Kidney (tissue), 14 donors: Measurements from ENCODE around the gene WNT3A. TPM values are rescaled to one million over a fixed set of nuclear protein-coding genes. Genes with fewer than 3 reads are reported as not detected.

Experiments
- DNase-seq, 5 donors: peaks; one replicate each; pipeline ENCODE4 v3.0.0-alpha.2; 2013 to 2020
- FAIRE-seq: peaks from 2 replicates; lab custom pipeline; 2012; peaks lifted over from hg19 to GRCh38; lab: Jason Lieb, UNC
- H3K27ac ChIP-seq, 2 donors: one replicate each; pipeline ENCODE4 v1.7.0; 2013; ENCODE audit warnings: low read depth in 2 of 2, low read length in 2 of 2, inconsistent platforms in 1 of 2
- H3K27me3 ChIP-seq: one replicate; pipeline ENCODE4 v1.7.1; 2013; ENCODE audit warnings: low read length, inconsistent platforms; ENCODE audit not compliant: control insufficient read depth, insufficient read depth
- H3K36me3 ChIP-seq, 3 donors: one replicate each; pipeline versions ENCODE4 v1.7.0 to v1.7.1; 2013; ENCODE audit warnings: low read length in 3 of 3, control low read depth in 1 of 3, inconsistent platforms in 1 of 3; ENCODE audit not compliant: insufficient read depth in 3 of 3, control insufficient read depth in 2 of 3
- H3K4me1 ChIP-seq, 3 donors: one replicate each; pipeline versions ENCODE4 v1.7.0 to v1.7.1; 2013; ENCODE audit warnings: low read length in 3 of 3, inconsistent platforms in 1 of 3, low read depth in 1 of 3; ENCODE audit not compliant: control insufficient read depth in 2 of 3, insufficient read depth in 2 of 3
- H3K4me3 ChIP-seq, 3 donors: one replicate each; pipeline versions ENCODE4 v1.7.0 to v1.8.1; 2013; ENCODE audit warnings: low read length in 3 of 3, control low read depth in 1 of 3, inconsistent platforms in 1 of 3
- H3K9ac ChIP-seq, 3 donors: one replicate each; pipeline versions ENCODE4 v1.7.0 to v1.7.1; 2013; ENCODE audit warnings: low read length in 3 of 3, control low read depth in 1 of 3, inconsistent platforms in 1 of 3
- H3K9me3 ChIP-seq, 3 donors: one replicate each; pipeline versions ENCODE4 v1.7.0 to v1.7.1; 2013; ENCODE audit warnings: low read length in 3 of 3, control low read depth in 1 of 3, inconsistent platforms in 1 of 3; ENCODE audit not compliant: control insufficient read depth in 2 of 3, insufficient read depth in 1 of 3
- intact Hi-C: fragments of 100-400 bp; cut with DNase I; formaldehyde crosslinking; loops from one replicate; pipeline ENCODE4 v1.11.1; 2022
- polyA plus RNA-seq: library from polyadenylated mRNA; stranded (reverse); fragments of 350-450 nt; fragmentation: Illumina TruSeq; extraction: RNeasy Lipid Tissue Mini Kit (QIAGEN cat#74804); gene quantifications from one replicate; pipeline ENCODE4 v1.2.3, GENCODE V29; 2014; ENCODE audit warnings: low read depth, low replicate concordance; ENCODE audit not compliant: insufficient read depth
- total RNA-seq: library from RNA; stranded (reverse); fragmentation: NEBNext Ultra II Directional; extraction: Animal tissue kit (Norgen Biotek cat#: 25700); gene quantifications from one replicate; pipeline ENCODE4 v1.2.1, GENCODE V29; 2021
- TF ChIP-seq, protein P1 (sequence below): IDR thresholded peaks from 3 replicates; pipeline ENCODE4 v1.5.1; 2012; ENCODE audit warnings: mild to moderate bottlenecking, moderate library complexity, borderline replicate concordance; ENCODE audit not compliant: insufficient read depth; ENCODE audit errors: extremely low read depth
- donor health status: control.
- donor health status: control.
- donor health status: control.
- donor health status: control.
- donor health status: control.
- donor health status: DM: yes; HTN: yes; CAD: no.
- donor health status: Normal renal cell carcinoma (clear cell type).

WNT3A gene
- total and polyA plus RNA-seq, 2 donors from 2014 or later: not detected

DNA sequence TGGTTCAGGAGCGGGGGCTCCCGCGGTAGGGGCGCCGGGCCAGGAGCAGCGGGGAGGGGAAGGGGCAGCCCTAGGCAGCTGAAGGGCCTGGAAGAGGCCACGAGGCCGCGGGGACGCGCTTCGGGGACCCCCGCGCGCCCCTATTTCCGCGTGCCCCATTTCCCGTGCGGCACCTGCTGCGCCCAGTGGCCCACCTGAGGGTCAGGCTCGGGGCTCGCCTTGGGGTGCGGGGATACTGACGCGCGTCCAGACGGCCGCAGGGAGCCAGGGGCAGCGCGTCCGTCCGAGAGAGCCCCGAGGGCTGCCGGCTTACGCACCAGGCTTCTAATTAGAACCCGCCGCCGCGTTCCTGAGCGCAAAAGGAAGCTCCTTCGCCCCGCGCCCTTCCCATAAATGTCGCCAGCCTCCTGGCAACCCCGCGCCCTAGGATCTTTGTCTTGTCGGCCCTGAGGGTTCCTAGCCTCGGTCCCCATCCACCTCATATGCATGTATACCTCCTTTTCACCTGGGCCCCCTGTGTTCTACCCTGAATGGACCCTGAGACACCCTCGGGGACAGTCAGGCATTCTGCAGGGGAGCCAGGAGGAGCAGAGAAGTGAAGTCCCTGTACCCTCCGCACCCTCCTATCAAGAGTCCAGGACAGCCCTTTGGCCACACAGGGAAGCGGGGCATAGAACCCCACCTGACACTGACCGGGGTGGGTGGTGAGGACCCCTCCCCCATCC is 1.8 kb downstream of the WNT3A start:
- no peak overlapping the region for H3K27ac ChIP-seq
- H3K36me3 ChIP-seq: no peaks in the 10 kb centered on the region
- no peaks in the 10 kb centered on the region for H3K4me1 ChIP-seq
- TF ChIP-seq, protein P1, sequence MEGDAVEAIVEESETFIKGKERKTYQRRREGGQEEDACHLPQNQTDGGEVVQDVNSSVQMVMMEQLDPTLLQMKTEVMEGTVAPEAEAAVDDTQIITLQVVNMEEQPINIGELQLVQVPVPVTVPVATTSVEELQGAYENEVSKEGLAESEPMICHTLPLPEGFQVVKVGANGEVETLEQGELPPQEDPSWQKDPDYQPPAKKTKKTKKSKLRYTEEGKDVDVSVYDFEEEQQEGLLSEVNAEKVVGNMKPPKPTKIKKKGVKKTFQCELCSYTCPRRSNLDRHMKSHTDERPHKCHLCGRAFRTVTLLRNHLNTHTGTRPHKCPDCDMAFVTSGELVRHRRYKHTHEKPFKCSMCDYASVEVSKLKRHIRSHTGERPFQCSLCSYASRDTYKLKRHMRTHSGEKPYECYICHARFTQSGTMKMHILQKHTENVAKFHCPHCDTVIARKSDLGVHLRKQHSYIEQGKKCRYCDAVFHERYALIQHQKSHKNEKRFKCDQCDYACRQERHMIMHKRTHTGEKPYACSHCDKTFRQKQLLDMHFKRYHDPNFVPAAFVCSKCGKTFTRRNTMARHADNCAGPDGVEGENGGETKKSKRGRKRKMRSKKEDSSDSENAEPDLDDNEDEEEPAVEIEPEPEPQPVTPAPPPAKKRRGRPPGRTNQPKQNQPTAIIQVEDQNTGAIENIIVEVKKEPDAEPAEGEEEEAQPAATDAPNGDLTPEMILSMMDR: no peak
- intact Hi-C loops: no loop called here
- no peak overlapping the region for H3K4me3 ChIP-seq
- no peak overlapping the region for H3K9ac ChIP-seq
- FAIRE-seq (no peak), DNase-seq (peak in 1 of 5 donors; percentile 10)
- no peaks in the 10 kb centered on the region for H3K9me3 ChIP-seq
- peaks cover 29% of the 10 kb centered on the region for H3K27me3 ChIP-seq

DNA sequence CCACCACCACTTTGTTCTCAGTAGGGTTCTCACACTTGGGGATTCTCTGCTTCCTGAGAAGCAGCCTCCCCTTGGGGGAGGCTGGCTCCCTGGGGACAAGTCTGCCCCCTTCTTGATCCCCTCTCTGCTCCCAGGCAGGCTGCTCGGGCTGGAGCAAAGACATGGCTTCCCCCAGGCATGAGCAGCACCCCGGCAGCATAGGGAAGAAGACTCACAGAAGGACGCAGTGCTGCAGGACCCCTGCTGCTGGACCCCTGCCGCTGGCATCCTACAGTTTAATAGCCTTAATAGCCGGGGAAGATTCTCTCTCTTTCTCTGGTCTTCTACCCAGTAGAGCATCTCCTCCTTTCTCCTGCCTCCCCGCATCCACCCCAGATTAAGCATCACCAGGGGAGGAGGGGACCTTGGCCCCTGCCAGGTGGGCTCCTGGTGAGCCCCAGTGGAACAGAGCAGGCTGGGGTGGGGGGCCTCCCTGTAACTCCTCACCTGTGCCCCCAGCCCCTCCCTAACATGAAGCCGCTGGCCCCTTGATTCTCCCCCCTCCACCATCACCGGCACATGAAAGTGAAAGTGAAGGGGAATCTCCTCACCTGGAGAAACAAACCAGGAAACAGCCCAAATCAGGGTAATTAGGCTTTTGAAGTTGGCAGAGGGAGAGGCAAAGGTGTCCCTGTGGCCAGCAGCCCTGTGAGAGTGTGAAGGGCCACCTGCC is 2.5 kb downstream of the WNT3A start:
- DNase-seq: peak in 1 of 5 donors; percentile 7
- TF ChIP-seq, protein P1: no peak
- intact Hi-C loops: no loop called here
- Histone ChIP-seq H3K4me1 (no peaks in the 10 kb centered on the region), H3K9me3 (no peaks in the 10 kb centered on the region), H3K9ac (no peak overlapping the region), H3K27me3 (peaks cover 28% of the 10 kb centered on the region), H3K36me3 (no peaks in the 10 kb centered on the region), H3K4me3 (no peak overlapping the region), H3K27ac (no peak overlapping the region)
- FAIRE-seq: no peak

DNA sequence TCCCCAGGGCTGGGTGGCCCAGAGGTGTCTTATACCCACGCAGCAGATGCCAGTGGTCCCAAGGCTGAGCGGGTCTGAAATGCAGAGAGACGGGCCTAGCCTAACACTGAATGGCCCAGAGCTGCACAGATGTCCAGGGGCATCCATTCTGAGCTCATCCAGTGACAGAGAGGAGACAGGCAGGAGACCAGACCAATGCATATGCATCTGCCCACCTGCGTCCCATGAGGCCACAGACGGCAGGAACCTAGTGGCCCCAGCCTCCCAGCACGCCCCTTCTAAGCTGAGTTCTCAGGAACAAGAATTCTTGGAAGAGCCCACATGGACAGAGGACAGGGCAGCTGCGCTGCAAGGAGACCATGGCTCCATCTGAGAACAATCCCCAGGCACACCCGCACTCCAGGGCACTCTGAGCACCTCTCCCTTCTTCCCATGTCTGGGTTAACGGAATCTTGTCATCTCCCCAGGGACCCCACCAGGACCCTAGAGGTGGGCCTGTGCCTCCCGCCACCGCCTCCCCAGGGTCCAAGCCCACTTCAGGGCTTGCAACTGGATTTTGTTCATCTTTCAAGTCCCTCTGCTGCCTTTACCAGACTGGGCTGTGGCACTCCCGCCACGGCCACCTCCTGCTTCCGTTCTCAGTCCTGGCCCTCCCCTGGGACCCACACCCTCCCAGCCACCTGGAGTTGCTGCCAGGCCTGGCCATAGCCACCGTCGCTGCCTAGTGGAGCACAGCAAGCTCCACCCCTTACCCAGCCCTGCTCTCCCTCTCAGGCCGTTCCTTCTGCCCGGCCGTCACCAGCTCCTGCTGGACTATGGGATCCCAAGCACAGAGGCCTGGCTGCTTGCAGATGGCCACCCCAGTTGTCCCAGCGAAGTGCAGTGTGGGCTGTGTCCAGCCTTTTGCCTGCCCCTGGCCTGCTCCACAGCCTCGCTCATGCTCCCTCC is 3.3 kb downstream of the WNT3A start:
- FAIRE-seq: no peak

More for the DNA sequence above, 3.3 kb downstream of the WNT3A start:
- Histone ChIP-seq H3K27ac (no peak overlapping the region), H3K4me1 (no peaks in the 10 kb centered on the region), H3K4me3 (no peak overlapping the region), H3K9ac (no peak overlapping the region), H3K27me3 (peaks cover 21% of the 10 kb centered on the region), H3K9me3 (no peaks in the 10 kb centered on the region), H3K36me3 (no peaks in the 10 kb centered on the region)
- intact Hi-C loops: no loop called here
- TF ChIP-seq, protein P1: no peak
- DNase-seq: peak; percentile 66 to 87 (median 76)
